ENCODE data around the gene SLC16A6.
"Not testable (repeated sequence)": the region's sequence is repeated elsewhere in the genome, so short reads cannot be mapped to it uniquely, and the experiment has no call there.

The SLC16A6 gene

GRCh38 chr17:68253426-68253825, 37.5 kb downstream of the SLC16A6 start:
- not testable (repeated sequence) for DNase-seq (ENCODE audit: low read depth in 1 of 2, low spot score in 1 of 2)

DNA sequence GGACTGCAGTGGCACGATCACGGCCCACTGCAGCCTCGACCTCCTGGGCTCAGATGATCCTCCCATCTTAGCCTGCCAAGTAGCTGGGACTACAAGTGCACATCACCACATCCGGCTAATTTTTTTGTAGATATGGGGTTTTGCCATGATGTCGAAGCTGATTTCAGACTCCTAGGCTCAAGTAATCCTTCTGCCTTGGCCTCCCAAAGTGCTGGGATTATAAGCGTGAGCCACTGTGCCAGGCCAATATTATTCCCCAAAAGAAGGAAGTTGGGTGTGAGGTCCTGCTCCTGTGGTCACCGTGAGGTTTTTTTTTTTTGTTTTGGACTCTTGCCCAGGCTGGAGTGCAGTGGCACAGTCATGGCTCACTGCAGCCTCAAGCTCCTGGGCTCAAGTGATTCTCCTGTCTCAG, 41.6 kb downstream of the SLC16A6 start:
- no peak for DNase-seq (ENCODE audit: low read depth in 1 of 2, low spot score in 1 of 2)

- no peak for DNase-seq (ENCODE audit: low read depth in 1 of 2, low spot score in 1 of 2)
Measured at GRCh38 chr17:68248891-68249290, 42.0 kb downstream of the SLC16A6 start.

DNA sequence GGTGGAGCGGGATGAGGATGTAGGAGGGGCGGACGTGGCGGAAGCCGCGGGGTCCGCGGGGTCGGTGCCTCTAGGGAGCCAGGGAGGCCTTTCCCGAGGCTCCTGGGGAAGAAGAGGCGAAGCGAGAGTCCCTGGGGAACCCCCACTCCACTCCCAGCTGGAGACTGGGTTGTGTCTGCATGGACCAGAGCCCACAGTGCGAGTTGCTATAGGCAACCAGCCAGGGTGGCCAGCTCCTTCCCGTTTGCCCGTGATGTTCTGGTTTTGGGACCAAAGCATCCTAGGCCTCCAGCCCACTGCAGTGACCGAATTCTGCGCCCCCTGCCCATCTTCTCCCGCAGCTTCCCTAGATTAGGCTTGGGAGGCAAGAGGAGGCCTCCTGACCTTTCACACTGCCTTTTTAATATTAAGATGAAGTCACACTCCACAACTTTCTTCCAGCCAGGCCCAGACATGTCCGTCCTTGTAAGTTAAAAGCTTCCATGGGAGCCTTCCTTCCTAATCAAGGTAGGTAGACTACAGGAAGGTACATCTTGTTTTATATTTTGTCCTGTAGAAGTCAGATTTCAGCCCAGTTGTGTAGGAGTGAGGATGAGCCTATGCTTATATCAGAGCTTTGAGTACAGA, 42.6 kb downstream of the SLC16A6 start:
- peak in 1 of 2 donors; percentile 24 for DNase-seq (ENCODE audit: low read depth in 1 of 2, low spot score in 1 of 2)

- peak; percentile 98 to 99 for DNase-seq (ENCODE audit: low read depth in 1 of 2, low spot score in 1 of 2)
Measured at GRCh38 chr17:68247445-68248198, 43.3 kb downstream of the SLC16A6 start, which contains the start of gene AMZ2. TSS of gene AMZ2 (plus strand) at chr17:68248043. CDS start at chr17:68250188, 2,145 bp downstream.

DNA sequence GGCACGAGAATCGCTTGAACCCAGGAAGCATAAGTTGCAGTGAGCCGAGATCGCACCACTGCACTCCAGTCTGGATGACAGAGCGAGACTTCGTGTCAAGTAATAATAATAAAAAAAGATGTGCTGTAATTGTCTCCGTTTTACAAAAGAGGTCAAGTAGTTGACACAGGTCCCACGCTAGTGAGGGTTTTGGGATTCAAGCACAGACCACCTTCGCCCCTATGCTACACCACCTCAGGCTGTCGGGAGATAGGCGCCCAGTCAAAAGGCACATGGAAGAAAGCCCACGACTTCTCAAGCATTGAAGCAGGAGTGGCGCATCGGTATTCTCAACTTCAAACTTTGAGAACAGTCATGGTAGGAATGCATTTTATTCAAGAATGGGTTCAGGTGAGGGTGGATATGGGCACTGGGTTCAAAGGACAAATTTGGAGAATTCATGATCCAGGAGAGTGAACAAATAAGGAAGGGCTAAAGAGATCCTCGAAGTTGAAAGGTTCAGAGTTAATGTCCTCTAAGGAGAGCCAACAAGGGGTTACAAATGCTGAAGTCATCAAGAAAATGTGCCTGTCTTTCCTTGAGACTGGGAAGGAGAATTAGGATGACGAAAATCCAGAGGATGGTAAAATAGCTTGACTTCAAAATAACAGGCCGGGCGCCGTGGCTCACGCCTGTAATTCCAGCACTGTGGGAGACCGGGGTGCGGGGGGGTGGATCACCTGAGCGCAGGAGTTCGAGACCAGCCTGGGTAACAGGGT, 44.5 kb downstream of the SLC16A6 start:
- DNase-seq (ENCODE audit: low read depth in 1 of 2, low spot score in 1 of 2) = no peak

- DNase-seq (ENCODE audit: low read depth in 1 of 2, low spot score in 1 of 2) = no peak
Measured at GRCh38 chr17:68239632-68240366, 51.1 kb downstream of the SLC16A6 start.

GRCh38 chr17:68238871-68239253, 52.1 kb downstream of the SLC16A6 start:
- no peak for DNase-seq (ENCODE audit: low read depth in 1 of 2, low spot score in 1 of 2)

GRCh38 chr17:68238164-68238870, 52.6 kb downstream of the SLC16A6 start:
- DNase-seq (ENCODE audit: low read depth in 1 of 2, low spot score in 1 of 2) = no peak

DNA sequence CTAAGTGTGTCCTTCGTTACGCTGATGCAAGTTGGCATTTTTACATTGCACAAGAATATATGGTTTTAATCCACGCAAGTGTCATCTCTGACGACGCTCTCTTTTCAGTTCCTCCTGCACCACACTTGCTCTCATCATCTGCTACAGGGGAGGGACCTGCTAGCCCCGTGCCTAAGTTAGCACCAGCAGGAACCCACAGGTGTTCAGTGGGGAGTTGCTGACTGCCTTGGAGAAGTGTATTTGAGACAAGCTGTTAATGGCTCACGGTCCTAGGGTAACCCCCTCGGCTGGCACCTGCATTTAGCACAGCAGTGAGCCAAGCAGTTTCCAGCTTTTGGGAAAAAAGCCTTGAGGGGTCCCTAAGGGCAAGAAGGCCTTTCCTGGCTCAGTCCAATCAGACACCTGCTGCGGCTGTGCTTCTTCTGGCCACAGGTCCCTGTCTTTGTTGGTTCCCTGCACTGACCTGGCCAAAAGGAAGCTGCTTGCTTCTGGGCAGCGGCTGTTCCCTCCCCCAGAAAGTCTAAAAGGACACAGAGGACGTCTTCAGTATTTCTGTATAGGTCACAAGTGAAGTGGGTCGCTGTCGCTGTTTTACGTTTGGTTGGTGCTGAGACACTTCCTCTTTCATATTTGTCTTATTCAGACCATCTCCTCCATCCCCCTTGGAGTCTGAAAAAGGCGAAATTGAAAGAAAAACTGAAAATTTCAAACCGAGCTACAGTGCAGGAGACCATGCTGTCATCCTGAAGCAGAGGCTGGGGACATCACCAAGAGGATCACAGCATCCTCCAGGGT, 53.4 kb downstream of the SLC16A6 start:
- DNase-seq (ENCODE audit: low read depth in 1 of 2, low spot score in 1 of 2) = peak in 1 of 2 donors; percentile 13

GRCh38 chr17:68235336-68235791, 55.6 kb downstream of the SLC16A6 start:
- DNase-seq (ENCODE audit: low read depth in 1 of 2, low spot score in 1 of 2) = not testable (repeated sequence)

- not testable (repeated sequence) for DNase-seq (ENCODE audit: low read depth in 1 of 2, low spot score in 1 of 2)
Measured at GRCh38 chr17:68234726-68235335, 56.1 kb downstream of the SLC16A6 start.

DNA sequence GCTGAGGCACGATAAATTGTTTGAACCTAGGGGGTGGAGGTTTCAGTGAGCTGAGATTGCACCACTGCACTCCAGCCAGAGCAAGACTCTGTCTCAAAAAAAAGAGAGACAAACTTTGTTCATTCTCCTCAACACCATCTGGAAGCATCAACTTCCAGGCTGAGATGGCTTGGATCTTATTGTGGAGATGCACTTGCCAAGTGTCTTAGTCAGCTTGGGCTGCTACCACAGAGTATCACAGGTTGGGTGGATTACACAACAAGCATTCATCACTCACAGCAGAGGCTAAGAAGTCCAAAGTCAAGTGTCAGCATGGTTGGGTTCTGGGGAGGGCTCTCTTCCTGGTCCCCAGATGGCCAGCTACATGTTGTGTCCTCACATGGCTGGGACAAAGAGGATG, 58.2 kb downstream of the SLC16A6 start:
- not testable (repeated sequence) for DNase-seq (ENCODE audit: low read depth in 1 of 2, low spot score in 1 of 2)

DNA sequence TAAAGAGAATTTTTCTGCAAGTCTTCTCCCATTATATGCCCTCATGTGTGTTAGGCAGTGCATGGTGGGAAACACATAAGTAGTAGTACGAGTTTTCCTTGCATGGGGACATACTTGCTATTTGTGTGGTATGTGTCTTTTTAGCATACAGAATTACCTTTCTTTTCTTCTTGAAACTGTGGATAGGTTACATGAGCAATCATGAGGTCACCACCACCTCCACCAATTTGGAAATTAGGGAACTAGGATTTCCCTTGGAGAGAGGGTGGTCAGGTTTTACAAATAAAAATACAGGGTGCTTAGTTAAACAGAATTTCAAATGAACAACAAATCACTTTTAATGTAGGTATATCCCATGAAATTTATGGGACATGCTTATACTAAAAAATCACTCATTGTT, 59.4 kb downstream of the SLC16A6 start:
- DNase-seq (ENCODE audit: low read depth in 1 of 2, low spot score in 1 of 2) = no peak

GRCh38 chr17:68231131-68231530, 59.8 kb downstream of the SLC16A6 start:
- DNase-seq (ENCODE audit: low read depth in 1 of 2, low spot score in 1 of 2) = not testable (repeated sequence)

DNA sequence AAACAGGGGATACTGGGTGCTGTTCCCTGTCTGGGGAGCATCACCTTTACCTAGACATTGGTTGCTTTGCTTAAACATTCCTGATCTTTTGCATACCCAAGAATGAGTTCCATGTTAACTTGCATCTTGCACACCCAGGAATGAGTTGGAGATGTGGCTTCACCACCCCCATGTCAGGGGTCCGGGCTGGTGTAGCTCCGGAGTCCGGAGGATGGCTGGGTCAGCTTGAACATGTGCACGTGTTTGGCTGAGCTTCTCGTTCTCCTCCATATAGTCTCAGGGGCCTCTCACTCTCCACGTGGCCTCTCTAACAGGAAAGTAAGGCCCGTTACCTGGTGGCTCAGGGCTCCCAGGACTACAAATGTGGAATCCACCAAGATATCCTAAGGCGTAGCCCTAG, 61.3 kb downstream of the SLC16A6 start:
- no peak for DNase-seq (ENCODE audit: low read depth in 1 of 2, low spot score in 1 of 2)

DNA sequence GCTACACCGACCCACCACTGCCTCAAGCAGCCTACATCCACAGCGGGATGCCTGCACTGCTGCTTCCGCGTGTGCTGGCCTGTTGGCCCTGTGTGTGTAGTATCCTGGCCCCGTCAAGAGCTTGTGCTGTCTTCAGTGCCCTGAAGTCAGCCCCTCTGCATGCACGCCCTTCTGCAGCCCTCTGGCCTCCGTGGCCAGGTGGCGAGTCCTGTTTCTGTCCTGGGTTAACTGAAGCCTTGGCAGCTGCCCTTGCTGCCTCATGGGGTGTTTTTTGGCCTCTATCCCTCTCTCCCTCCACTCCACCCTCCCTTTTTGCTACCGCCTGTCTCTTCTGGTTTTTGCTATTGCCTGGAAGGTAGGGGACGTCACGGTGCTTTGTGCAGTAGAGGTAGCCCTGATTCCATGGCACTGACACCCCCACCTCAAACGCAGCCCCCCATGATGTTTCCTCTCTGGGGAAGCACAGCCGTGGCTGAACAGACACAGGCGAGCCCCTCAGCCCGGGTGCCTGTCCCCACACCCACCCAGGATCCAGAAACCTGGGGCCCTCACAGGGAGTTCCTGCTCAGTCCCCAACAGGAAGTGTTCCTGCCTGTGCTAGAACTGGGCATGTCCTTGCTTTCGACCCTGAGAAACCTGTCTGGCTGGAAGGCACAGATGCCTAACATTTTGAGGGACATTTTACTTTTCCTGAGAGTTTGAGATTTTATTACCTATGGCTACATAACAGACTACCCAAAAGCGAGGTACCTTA, 61.9 kb downstream of the SLC16A6 start:
- no peak for DNase-seq (ENCODE audit: low read depth in 1 of 2, low spot score in 1 of 2)

DNA sequence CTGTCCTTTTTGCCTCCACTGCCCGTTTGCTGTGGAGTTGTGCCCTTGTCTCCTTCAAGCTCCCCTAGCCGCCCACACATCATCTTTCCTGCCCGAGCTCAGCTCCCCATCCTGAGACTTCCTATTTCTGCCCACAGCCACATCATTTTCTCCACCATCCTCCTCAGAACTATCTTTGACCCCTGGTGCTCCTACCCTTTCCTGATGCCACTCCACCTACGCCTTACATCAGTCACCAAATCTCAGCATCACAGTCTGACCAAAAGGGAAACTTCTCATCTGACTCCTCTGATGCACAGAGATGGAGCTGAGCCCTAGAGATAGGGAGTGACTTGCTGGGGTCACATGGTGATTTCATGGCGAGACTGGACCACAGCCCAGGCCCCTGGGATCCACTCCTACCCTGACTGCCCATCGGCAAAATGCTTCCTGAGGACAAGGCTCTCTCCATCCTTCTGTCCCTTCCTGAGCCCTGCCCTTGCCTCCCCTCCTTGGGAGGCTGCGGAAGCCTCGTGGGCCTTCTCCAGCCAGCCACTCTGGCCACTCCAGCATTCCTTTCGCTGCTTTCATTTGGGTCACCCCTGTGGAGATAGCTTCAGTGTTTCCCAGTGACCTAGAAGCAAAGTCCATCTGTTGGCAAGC, 62.8 kb downstream of the SLC16A6 start:
- not testable (repeated sequence) for DNase-seq (ENCODE audit: low read depth in 1 of 2, low spot score in 1 of 2)
